HG03039 (cell line): Measurements from ENCODE around the gene HMG20A.

Source experiments
- ATAC-seq: cut with Tn5 transposase; IDR thresholded peaks from one replicate; pipeline ENCODE4 v1.9.1; 2021; ENCODE audit warnings: mild to moderate bottlenecking, moderate library complexity; ENCODE audit not compliant: unreplicated experiment

The HMG20A gene

GRCh38 chr15:77496715-77497109 lies 76.0 kb downstream of the HMG20A start:
- ATAC-seq: no peak

DNA sequence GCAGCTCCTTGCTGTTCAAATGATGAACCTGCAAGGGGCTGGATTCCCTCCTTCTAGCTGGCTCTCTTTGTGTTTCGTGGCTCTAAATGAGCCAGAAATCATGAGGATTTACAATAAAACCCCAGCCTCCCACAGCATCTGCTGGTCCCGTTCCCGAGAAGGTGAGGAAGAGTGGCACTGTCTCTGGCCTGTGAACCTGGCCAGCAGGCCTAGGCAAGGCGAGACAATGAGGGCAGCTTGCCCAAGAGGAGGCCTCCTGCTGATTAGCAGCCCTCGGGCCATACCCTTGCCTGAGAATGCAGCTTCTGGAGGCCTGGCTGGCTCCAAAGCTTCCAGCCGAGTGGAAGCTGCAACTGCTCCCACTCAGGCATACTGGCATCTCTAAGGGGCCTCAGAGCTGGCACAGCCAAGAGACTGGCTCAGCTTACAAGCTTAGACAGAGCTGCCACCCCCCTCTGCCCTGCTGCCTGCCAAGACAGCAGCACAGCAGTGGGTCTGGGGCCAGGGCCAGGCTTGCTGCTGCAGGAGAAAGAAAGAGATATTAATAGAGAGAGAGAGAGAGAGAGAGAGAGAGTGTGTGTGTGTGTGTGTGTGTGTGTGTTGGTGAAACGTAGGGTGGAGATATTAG lies 76.5 kb downstream of the HMG20A start:
- ATAC-seq: no peak

DNA sequence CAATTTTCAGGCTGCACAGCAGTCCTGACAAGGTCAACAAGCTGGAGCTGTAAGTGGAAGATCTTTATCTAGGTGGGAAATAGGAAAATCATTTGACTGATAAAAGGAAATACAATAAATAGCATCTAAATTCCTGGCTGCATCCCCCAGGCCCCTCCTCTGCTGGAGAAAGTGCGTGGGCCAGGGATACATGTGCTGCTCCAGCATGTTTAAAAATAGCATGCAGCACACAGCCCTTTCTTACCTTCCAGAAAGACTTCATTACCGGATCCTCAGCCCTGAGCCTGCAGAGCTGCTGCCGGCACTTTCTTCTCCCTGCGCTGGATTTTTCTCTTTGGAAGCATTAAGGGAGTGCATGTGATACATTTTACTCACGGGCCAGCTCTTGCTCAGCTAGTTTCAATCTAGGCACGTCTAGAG lies 77.3 kb downstream of the HMG20A start:
- no peak for ATAC-seq

DNA sequence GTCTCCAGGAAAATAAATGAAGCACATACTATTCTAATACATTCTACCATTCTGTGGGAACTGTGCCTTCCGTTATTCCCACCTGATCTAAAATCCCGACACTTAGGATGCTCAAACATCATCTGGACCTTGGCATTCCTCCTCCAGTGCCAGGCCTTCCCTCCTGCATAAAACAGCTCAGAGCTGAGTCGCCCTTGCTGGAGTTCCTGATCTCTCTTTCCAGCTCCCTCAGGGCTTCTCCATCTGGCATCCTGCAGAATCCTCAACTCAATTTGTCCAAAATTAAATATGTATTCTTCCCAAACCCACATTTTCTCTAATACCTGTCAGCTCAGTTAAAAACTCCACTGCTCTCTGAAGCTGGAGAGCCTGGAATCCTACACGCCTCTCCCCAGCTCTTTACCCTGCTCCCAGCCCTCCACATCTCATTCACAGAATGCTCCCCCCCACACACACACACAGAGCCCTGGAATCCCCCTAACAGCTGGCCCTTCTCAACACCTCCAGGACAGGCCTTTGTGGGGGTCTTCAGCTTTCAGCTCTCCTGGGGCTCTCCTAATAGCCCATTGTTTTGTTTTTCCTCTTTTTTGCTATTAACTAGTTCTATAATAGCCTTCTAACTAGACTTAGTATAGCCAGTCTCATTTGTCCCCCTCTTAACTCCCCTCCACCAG lies 78.5 kb downstream of the HMG20A start:
- no peak for ATAC-seq

DNA sequence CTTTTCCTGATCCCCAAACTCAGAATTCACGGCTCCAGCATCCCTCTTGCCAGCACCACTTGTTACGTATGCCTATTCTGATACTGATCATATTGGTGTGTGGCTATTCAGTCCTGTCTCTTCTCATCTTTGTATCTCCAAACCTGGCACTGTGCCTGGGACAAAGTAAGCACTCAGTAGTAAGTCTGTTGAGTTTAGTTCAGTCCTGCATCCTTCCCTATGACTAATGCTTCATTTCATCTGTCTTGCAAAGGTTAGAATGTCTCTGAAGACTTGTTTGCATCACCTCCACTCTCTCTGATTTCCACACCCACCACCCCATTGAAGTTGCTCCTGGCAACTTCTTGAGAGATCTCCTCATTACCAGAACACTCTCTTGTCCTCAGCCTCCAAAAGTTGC lies 80.3 kb downstream of the HMG20A start:
- ATAC-seq: no peak

DNA sequence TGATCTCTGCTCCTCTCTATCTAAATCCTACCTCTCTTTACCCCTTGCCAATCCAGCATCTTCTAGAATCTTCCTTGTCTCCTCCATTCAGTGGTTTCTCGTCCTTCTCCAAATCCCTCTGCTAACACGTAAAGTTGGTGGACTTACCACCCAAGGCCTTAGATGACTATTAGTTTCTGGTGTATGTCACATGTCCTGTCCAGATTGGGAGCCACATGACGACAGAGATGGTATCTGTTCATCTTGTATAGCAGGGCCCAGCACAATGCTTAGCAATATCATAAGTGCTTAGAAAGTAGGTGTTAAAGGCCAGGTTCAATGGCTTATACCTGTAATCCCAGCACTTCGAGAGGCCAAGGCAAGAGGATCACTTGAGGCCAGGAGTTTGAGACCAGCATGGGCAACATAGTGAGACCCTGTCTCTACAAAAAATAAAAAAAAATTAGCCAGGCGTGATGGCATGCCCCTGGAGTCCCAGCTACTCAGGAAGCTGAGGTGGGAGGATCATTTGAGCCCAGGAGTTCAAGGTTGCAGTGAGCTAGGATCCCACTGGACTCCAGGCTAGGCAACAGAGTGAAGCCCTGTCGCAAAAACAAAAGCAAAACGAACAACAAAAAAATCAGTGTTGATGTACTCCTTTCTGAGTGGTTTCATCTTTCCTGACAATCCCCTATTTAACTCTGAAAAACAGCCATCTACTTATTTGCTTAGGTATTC lies 81.8 kb downstream of the HMG20A start:
- no peak for ATAC-seq

GRCh38 chr15:77503240-77503639 lies 82.6 kb downstream of the HMG20A start:
- ATAC-seq: no peak

DNA sequence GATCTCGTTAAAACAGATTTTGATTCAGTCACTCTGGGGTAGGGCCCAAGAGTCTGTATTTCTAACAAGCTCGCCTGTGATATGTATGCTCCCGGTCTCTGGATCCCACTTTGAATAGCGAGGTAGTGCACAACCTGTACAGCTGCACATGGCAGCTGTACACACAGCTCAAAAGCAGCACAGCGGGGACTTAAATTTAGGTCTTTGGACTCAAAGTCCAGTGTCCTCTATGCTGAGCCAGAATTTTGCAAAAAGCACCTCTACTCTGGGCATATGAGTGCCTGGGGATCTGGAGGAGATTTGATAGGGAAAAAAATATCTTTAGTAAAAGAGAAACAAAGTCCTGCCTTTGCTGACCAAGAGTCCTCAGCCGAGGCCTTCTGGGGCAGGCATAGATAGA lies 83.1 kb downstream of the HMG20A start:
- no peak for ATAC-seq

DNA sequence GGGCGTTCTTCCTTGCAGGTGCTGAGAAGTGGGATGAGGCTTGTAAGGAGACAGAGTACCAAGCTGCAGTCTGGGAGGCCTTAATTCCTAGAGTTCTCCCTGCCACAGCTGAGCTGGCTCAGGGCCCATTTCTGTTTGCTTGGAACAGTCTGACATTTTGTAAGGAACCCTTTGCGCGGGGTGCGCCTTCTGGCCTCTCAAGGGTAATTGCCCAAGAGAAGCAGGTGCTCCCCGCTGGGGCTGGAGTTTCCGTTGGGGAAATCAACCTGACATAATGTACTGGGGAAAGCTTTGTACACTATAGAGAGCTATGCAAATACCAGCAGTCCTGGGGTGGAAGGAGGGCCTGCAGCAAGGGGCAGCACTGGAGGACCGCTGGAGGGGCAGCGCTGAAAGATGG lies 83.6 kb downstream of the HMG20A start:
- no peak for ATAC-seq

- ATAC-seq: no peak
Observed at GRCh38 chr15:77504871-77505270, 84.2 kb downstream of the HMG20A start.

- ATAC-seq: no peak
Observed at GRCh38 chr15:77505556-77505955, 84.9 kb downstream of the HMG20A start.

GRCh38 chr15:77506311-77507142 lies 85.8 kb downstream of the HMG20A start:
- ATAC-seq: no peak

DNA sequence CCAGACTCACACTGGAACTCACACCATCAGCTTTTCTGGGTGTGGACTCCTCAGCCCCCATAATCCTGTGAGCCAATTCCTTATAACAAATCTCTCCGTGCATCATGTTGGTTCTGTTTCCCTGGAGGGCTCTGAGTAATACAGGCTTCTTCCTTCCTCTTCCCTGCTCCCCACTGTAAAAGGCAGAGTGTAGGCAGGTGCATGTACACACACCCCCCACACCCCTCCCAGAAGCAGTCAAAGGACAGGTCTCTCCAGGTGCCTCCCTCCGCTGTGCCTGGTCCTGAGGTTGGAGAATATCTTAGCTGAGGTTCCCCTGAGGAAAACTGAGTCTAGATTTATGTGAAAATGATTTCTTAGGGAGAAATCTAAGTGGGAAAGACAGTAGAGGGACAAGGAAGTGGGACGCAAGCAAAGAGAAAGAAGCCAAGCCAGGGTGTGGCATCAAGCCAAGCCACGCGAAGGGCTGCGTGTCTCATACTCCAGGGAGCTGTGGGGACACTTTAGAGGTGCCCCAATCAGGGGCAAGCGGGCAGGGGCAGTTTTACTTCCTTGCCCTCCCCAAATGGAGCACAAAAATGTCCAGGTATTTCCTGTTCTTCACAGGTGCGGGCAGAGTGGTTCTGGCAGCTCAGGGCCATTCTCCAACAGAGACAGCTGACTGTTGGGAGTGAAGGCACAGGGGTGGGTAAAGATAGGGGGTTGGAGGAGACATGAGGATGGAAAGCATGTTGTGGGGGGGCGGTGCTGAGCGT lies 86.6 kb downstream of the HMG20A start:
- no peak for ATAC-seq

- no peak for ATAC-seq
Observed at GRCh38 chr15:77507911-77508310, 87.2 kb downstream of the HMG20A start.

- ATAC-seq: no peak
Observed at GRCh38 chr15:77508541-77509243, 88.0 kb downstream of the HMG20A start.

DNA sequence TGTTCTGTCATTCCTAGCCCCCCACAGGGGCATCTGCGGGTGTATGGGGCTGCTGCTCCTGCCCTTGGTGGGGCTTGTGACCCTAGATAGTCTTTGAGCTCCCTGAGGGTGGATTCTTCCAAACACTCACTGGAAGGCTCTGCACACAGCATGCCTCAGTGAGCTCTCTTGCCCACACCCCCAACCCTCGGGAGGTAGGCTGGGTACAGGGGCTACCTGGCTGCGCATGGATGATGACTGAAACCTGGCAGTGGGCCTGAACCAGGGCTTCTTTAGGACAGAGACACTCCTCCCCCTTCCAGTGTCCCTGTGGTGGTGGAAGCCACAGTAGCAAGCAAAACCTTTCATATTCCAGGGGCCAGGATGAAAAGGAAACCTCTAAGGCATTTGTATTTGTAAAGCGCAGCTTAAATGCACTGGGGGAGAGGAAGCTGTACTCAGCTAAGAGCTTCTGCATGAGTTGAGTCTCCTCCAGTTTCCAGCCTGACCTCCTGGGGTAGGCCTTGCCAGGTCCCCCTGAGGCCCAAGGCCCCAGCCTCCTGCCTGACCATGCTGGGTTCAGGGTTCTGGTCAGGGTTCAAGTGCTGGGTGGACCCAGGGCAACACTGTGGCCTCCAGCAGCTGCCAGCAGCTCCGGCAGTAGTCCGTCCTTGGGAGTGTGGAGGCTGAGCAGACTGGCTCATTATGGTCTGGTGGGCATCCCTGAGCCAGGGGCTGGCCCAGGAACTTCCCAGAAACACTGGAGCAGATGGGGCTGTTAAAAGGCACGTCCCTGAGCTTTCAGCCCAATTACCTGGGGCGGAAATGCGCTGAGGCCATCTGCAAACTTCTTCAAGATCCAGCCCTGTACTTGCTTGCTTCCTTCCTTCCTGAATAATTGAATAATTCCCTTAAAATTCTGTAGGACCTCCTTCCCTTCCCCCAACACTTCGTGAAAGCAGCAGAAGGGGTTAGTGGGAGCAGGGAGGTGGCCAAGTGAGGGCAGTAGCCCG lies 89.7 kb downstream of the HMG20A start:
- no peak for ATAC-seq

GRCh38 chr15:77511869-77512268 lies 91.2 kb downstream of the HMG20A start:
- ATAC-seq: no peak

DNA sequence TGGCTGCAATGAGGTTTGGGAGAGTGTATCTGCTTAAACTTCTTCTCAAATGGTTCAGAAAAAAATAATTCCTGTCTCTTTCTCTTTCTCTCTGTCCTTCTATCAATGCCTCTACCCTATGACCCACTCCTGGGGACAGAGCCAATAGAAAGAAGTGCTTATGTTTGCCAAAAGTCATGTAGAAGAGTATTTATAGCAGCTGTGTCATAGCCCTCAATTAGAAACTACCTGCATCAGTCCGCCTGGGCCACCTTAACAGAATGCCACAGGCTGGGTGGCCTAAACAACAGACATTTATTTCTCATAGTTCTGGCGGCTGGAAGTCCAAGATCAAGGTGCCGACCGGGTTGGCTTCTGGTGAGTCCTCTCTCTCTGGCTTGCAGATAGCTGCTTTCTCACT lies 92.5 kb downstream of the HMG20A start:
- ATAC-seq: no peak
